Fibroblast of skin of left biceps (primary cell): ENCODE measurements around the gene TAS2R3.
A peak's percentile ranks its signal among the peaks of the same experiment; 100 is the strongest.
"Not testable (repeated sequence)": the region's sequence is repeated elsewhere in the genome, so short reads cannot be mapped to it uniquely, and the experiment has no call there.

Experiments used
- DNase-seq, 2 experiments: peaks; one replicate each; pipeline ENCODE4 v3.0.0-alpha.2; 2013; ENCODE audit warnings: low read depth in 2 of 2

Gene TAS2R3

GRCh38 chr7:141763797-141764196 lies at the start of gene TAS2R3:
Gene TAS2R3, plus strand, starts transcription at chr7:141764097. Its CDS starts 62 bp downstream, at chr7:141764159.
- no peak for DNase-seq

- DNase-seq = no peak
Observed at GRCh38 chr7:141714571-141714970, 49.3 kb upstream of the TAS2R3 start.

- DNase-seq = no peak
Observed at GRCh38 chr7:141715018-141715417, 48.9 kb upstream of the TAS2R3 start.

GRCh38 chr7:141715794-141716689 lies 47.9 kb upstream of the TAS2R3 start:
- no peak for DNase-seq

GRCh38 chr7:141717450-141717849 lies 46.4 kb upstream of the TAS2R3 start:
- no peak for DNase-seq

GRCh38 chr7:141722529-141722928 lies 41.4 kb upstream of the TAS2R3 start:
- no peak for DNase-seq

GRCh38 chr7:141729020-141729419 lies 34.9 kb upstream of the TAS2R3 start:
- DNase-seq = no peak

- no peak for DNase-seq
Observed at GRCh38 chr7:141731476-141732149, 32.3 kb upstream of the TAS2R3 start.

GRCh38 chr7:141737118-141737835 lies 26.6 kb upstream of the TAS2R3 start:
- no peak for DNase-seq

GRCh38 chr7:141737836-141738591 lies 25.9 kb upstream of the TAS2R3 start, which contains the start of gene SSBP1:
Gene SSBP1, plus strand, starts transcription at chr7:141738358. Its CDS starts 809 bp downstream, at chr7:141739167.
- DNase-seq = peak; percentile 86 to 90

GRCh38 chr7:141738592-141739013 lies 25.3 kb upstream of the TAS2R3 start:
- no peak for DNase-seq

GRCh38 chr7:141739250-141739649 lies 24.6 kb upstream of the TAS2R3 start:
- no peak for DNase-seq

- no peak for DNase-seq
Observed at GRCh38 chr7:141742229-141742628, 21.7 kb upstream of the TAS2R3 start.

- DNase-seq = no peak
Observed at GRCh38 chr7:141744131-141744530, 19.8 kb upstream of the TAS2R3 start.

- no peak for DNase-seq
Observed at GRCh38 chr7:141748396-141748795, 15.5 kb upstream of the TAS2R3 start.

GRCh38 chr7:141751904-141752303 lies 12.0 kb upstream of the TAS2R3 start:
- DNase-seq = not testable (repeated sequence)

- no peak for DNase-seq
Observed at GRCh38 chr7:141752634-141753033, 11.3 kb upstream of the TAS2R3 start.

- no peak for DNase-seq
Observed at GRCh38 chr7:141754939-141755338, 9.0 kb upstream of the TAS2R3 start.

- not testable (repeated sequence) for DNase-seq
Observed at GRCh38 chr7:141770083-141770583, 6.2 kb downstream of the TAS2R3 start.

- no peak for DNase-seq
Observed at GRCh38 chr7:141776374-141776773, 12.5 kb downstream of the TAS2R3 start, which contains the start of gene TAS2R4. Gene TAS2R4, plus strand, starts transcription at chr7:141776674. Its CDS starts 1,815 bp downstream, at chr7:141778489.
